ENCODE results near the gene RSU1.

The RSU1 gene

DNA sequence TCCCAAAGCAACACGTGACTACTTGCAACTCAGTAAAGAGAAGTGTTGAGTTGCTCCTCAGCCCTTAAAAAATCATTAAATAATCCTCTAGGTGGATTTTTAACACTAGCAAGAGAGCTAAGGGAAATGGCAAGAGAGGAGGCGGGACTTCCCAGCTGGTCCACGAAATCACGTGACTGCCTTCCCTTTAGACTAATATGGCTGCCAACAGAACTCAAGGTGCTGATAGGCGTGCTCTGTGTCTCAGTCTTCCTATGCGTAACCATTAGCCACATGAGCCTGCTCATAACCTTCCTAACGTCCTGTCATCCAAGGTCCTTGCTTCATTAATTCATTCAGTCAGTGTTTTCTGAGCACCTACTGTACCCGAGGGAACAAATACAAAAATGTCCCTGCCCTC lies 66.0 kb downstream of the RSU1 start:
- TF ChIP-seq CTCF (conservative IDR thresholded peaks at IDR 0.05; ENCODE audit: control insufficient read depth, insufficient read depth, low read depth, low read length): no peak
- no peak for DNase-seq (ENCODE audit: low read depth)
- H3K4me3 ChIP-seq (ENCODE audit: control insufficient read depth, low read depth, low read length): no peak overlapping the region

- DNase-seq (ENCODE audit: low read depth): no peak
- no peak overlapping the region for H3K4me3 ChIP-seq (ENCODE audit: control insufficient read depth, low read depth, low read length)
- no peak for TF ChIP-seq CTCF (conservative IDR thresholded peaks at IDR 0.05; ENCODE audit: control insufficient read depth, insufficient read depth, low read depth, low read length)
Measured at GRCh38 chr10:16750461-16750860, 66.8 kb downstream of the RSU1 start.

DNA sequence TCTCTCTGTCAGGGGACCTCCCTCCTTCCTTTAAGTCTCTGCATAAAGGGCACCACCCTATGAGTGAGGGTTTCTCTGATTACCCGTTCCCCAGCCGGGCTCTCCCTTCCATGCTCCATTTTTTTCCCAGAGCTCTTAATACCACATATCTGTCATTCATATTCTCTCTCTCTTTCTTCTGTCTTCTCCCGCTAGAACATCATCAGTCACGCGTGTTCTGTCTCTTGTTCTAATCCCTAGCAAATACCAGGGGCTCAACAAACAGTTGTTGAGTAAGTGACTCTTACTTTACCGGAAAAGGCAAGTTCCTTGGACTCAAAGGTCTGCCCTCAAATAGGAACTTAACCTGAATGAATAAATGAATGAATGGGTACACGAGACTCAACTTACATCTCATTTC lies 68.5 kb downstream of the RSU1 start:
- H3K4me3 ChIP-seq (ENCODE audit: control insufficient read depth, low read depth, low read length): no peak overlapping the region
- no peak for DNase-seq (ENCODE audit: low read depth)
- TF ChIP-seq CTCF (conservative IDR thresholded peaks at IDR 0.05; ENCODE audit: control insufficient read depth, insufficient read depth, low read depth, low read length): no peak

DNA sequence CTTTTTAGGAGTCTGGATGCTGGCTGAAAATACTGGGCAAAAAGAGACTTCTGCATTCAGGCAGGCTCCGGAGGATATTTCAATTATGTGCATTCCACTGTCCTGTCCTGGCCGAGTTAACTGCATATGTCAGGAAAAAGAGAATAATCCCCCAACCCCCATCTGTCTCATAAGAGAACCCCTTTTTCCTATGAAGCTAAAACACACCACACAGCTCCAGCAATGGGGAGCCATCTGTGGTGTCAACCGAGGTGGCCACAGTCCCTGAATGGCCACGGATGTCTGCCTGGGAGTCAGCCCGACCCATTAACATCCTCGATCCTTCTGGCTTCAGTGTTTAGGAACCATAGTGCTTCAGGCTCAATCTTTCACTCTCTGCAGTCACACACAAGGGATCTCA lies 70.4 kb downstream of the RSU1 start:
- DNase-seq (ENCODE audit: low read depth): no peak
- no peak for TF ChIP-seq CTCF (conservative IDR thresholded peaks at IDR 0.05; ENCODE audit: control insufficient read depth, insufficient read depth, low read depth, low read length)
- H3K4me3 ChIP-seq (ENCODE audit: control insufficient read depth, low read depth, low read length): no peak overlapping the region

DNA sequence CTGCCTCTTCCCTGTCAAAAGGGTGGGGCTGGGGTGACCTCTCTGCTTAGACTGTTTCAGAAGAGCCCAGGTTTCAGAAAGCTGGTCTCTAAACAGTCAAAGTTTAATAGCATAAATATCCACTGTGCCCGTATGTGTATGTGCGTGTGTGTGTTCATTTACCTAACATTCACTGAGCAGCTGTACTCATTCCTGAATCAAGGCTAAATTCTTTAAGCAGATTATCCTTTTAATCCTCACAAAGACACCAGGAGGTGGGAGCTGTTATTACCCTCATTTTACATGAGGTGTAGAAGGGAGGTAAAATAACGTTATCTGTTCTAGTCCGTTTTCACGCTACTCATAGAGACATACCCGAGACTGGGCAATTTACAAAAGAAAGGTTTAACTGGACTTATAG lies 72.2 kb downstream of the RSU1 start:
- no peak for TF ChIP-seq CTCF (conservative IDR thresholded peaks at IDR 0.05; ENCODE audit: control insufficient read depth, insufficient read depth, low read depth, low read length)
- no peak overlapping the region for H3K4me3 ChIP-seq (ENCODE audit: control insufficient read depth, low read depth, low read length)
- no peak for DNase-seq (ENCODE audit: low read depth)

GRCh38 chr10:16742165-16742960 lies 74.9 kb downstream of the RSU1 start:
- no peak for TF ChIP-seq CTCF (conservative IDR thresholded peaks at IDR 0.05; ENCODE audit: control insufficient read depth, insufficient read depth, low read depth, low read length)
- no peak overlapping the region for H3K4me3 ChIP-seq (ENCODE audit: control insufficient read depth, low read depth, low read length)
- no peak for DNase-seq (ENCODE audit: low read depth)

Data from fibroblast of mammary gland (primary cell).